Mesothelial cell of epicardium (in vitro differentiated cells): ENCODE measurements around the gene SNRNP25. TPM values are rescaled to one million over a fixed set of nuclear protein-coding genes. Genes with fewer than 3 reads are reported as not detected.

Experiments
- DNase-seq, 2 experiments: peaks; one replicate each; pipeline ENCODE4 v3.0.0; 2021; ENCODE audit warnings: low spot score in 2 of 2; ENCODE audit not compliant: unreplicated experiment in 2 of 2
- H3K27ac Mint-ChIP-seq: 2 replicates; pipeline ENCODE4 v1.8.0; 2021; ENCODE audit warnings: mixed read lengths
- H3K27me3 Mint-ChIP-seq: 2 replicates; pipeline ENCODE4 v1.8.0; 2021; ENCODE audit warnings: low read depth, mixed read lengths
- H3K36me3 Mint-ChIP-seq: 2 replicates; pipeline ENCODE4 v1.8.0; 2021; ENCODE audit warnings: mixed read lengths
- H3K4me1 Mint-ChIP-seq: 2 replicates; pipeline ENCODE4 v1.8.0; 2021; ENCODE audit warnings: mixed read lengths
- H3K4me3 Mint-ChIP-seq: 2 replicates; pipeline ENCODE4 v1.8.0; 2021; ENCODE audit warnings: mild to moderate bottlenecking, moderate library complexity, mixed read lengths
- H3K9me3 Mint-ChIP-seq: 2 replicates; pipeline ENCODE4 v1.8.0; 2021; ENCODE audit warnings: mixed read lengths
- CTCF ChIP-seq: fragments of 200-600 bp; sonication (generic); IDR thresholded peaks from one replicate; pipeline ENCODE4 v1.5.0; 2021; ENCODE audit warnings: antibody characterized with exemption; ENCODE audit not compliant: unreplicated experiment
- total RNA-seq: library from RNA; stranded (reverse); gene quantifications from 3 replicates; pipeline ENCODE4 v1.2.1, GENCODE V29; 2021

The SNRNP25 gene
- total RNA-seq, 1 donor from 2014 or later, result 33.1 TPM

DNA sequence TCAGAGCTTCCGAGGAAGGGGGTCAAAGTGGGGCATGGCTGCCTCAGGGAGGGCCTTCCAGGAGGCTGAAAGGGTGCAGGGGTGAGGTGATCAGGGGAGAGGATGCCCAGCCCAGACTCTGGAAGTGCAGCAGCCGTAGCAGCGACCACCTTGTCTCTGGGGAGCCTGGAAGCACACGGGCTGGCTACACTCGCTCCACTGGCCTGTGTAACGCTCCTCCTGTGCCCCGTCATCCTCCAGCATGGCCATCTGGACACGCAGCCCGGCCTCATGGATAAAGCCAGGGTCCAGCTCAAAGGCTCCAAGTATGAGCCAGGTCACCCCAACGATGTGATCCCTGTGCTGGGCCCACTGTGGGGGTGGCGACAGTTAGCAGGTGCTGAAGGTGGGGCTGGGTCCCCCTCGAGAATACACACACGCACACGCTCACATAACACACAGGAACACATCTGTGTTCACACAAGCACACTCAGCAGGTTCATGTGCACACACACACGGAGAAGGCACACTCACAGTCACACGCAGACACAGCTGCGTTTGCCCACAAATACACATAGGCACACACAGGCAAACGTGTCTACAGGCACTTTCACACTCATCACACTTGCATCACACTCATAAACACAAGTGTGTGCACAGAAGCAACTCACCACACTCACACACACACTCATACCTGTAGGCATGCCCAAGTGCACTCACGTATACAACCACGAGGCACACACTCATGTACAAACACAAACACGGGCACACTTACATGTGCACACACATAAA, 19.6 kb upstream of the SNRNP25 start:
- no peak overlapping the region for H3K4me3 Mint-ChIP-seq
- DNase-seq, result no peak
- TF ChIP-seq CTCF, result no peak
- no peaks in the 10 kb centered on the region for H3K27me3 Mint-ChIP-seq
- H3K4me1 Mint-ChIP-seq, result peaks cover 10% of the 10 kb centered on the region
- no peaks in the 10 kb centered on the region for H3K36me3 Mint-ChIP-seq
- no peak overlapping the region for H3K27ac Mint-ChIP-seq
- H3K9me3 Mint-ChIP-seq, result no peaks in the 10 kb centered on the region

DNA sequence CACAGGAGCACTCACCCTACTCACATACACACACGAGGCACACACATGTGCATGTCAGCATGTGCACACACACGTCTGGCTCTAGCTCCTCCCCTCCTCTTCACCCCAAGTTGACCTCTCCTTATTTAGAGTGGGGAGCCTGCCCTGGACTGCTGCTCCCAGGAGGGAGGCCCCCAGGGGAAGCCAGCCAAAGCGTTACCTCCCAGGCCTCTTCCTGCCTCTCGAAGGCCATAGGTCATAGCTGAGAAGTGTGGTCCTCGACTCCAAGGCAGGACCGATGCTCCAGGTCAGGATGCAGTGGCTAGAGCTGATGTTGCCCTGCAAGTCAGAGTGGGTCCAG, 19.0 kb upstream of the SNRNP25 start:
- Mint-ChIP-seq H3K4me3 (no peak overlapping the region), H3K27me3 (no peaks in the 10 kb centered on the region), H3K27ac (no peak overlapping the region), H3K4me1 (peaks cover 10% of the 10 kb centered on the region), H3K9me3 (no peaks in the 10 kb centered on the region), H3K36me3 (peaks cover 1% of the 10 kb centered on the region)
- no peak for DNase-seq
- TF ChIP-seq CTCF, result no peak

DNA sequence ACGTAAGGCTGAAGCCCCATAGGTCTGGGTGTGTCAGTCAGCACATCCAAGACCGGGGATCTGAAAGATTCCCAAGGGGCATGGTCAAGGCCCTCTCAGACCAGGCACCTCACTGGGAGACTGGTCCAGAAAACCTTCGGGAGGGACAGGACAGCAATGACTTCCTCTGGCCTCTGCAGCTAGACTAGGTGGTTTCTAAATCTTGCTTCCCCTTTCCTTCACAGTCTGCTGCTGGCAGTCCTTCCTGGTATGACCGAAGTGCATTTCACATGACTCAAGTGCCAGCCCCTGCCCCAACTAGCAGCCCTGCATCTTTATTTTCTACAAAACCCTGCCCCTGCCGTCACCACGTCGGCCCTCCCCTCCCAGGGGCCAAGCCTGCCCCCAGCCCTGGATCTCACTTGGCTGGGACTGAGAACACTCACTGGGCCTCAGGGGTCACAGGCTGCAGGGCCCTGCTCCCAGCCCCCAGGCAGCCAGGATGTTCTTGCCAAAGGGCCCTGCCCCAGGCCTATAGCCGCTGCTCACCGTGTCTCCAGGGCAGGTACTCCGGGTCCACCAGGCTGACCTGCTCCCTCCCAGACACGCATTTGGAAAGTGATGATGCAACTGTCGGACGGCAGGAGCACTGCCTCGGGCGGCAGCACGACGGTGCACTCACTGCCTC, 18.5 kb upstream of the SNRNP25 start:
- Mint-ChIP-seq H3K27ac (no peak overlapping the region), H3K36me3 (peaks cover 1% of the 10 kb centered on the region), H3K4me1 (peaks cover 10% of the 10 kb centered on the region), H3K4me3 (no peak overlapping the region), H3K9me3 (no peaks in the 10 kb centered on the region), H3K27me3 (no peaks in the 10 kb centered on the region)
- TF ChIP-seq CTCF, result no peak
- no peak for DNase-seq

- no peaks in the 10 kb centered on the region for H3K27me3 Mint-ChIP-seq
- no peak for TF ChIP-seq CTCF
- H3K36me3 Mint-ChIP-seq, result peaks cover 1% of the 10 kb centered on the region
- H3K9me3 Mint-ChIP-seq, result no peaks in the 10 kb centered on the region
- no peak for DNase-seq
- no peak overlapping the region for H3K27ac Mint-ChIP-seq
- H3K4me3 Mint-ChIP-seq, result no peak overlapping the region
- peaks cover 10% of the 10 kb centered on the region for H3K4me1 Mint-ChIP-seq
Observed at GRCh38 chr16:35678-36305, 17.8 kb upstream of the SNRNP25 start.

GRCh38 chr16:36336-36984, 17.2 kb upstream of the SNRNP25 start:
- Mint-ChIP-seq H3K4me1 (peaks cover 10% of the 10 kb centered on the region), H3K4me3 (no peak overlapping the region), H3K27ac (no peak overlapping the region)

More at GRCh38 chr16:36336-36984, 17.2 kb upstream of the SNRNP25 start:
- no peak for TF ChIP-seq CTCF
- H3K9me3 Mint-ChIP-seq, result no peaks in the 10 kb centered on the region
- no peak for DNase-seq
- H3K36me3 Mint-ChIP-seq, result peaks cover 5% of the 10 kb centered on the region
- no peaks in the 10 kb centered on the region for H3K27me3 Mint-ChIP-seq
